Ramos (cell line): Measurements from ENCODE around the gene PEX14.

Experiments used
- in situ Hi-C: fragments of 300-500 bp; cut with MboI; formaldehyde crosslinking; loops from one replicate; pipeline ENCODE4 v1.14.3; 2022; ENCODE audit warnings: low sequenced_read_pairs; ENCODE audit not compliant: unreplicated experiment

The PEX14 gene

GRCh38 chr1:10672343-10673050 is 197.7 kb downstream of the PEX14 start:
- in situ Hi-C loops = no loop called here

GRCh38 chr1:10673109-10673711 is 198.5 kb downstream of the PEX14 start:
- in situ Hi-C loops = no loop called here

GRCh38 chr1:10674222-10674621 is 199.5 kb downstream of the PEX14 start:
- in situ Hi-C loops = no loop called here

- in situ Hi-C loops = loop anchor here (25.0 kb wide), 1 partner anchor 187 kb away; no protein-coding TSS in a partner anchor
These were observed 200.2 kb downstream of the PEX14 start for GRCh38 chr1:10674700-10675609.

- in situ Hi-C loops = loop anchor here (25.0 kb wide), 1 partner anchor 186 kb away; no protein-coding TSS in a partner anchor
These were observed 201.1 kb downstream of the PEX14 start for GRCh38 chr1:10675813-10676212.

- in situ Hi-C loops = loop anchor here (25.0 kb wide), 1 partner anchor 185 kb away; no protein-coding TSS in a partner anchor
These were observed 202.2 kb downstream of the PEX14 start for GRCh38 chr1:10676963-10677362.

- in situ Hi-C loops = loop anchor here (25.0 kb wide), 1 partner anchor 185 kb away; no protein-coding TSS in a partner anchor
These were observed 203.0 kb downstream of the PEX14 start for GRCh38 chr1:10677491-10678391.

- in situ Hi-C loops = loop anchor here (25.0 kb wide), 1 partner anchor 184 kb away; no protein-coding TSS in a partner anchor
These were observed 203.7 kb downstream of the PEX14 start for GRCh38 chr1:10678402-10678801.

GRCh38 chr1:10678852-10679251 is 204.1 kb downstream of the PEX14 start:
- in situ Hi-C loops = loop anchor here (25.0 kb wide), 1 partner anchor 183 kb away; no protein-coding TSS in a partner anchor

GRCh38 chr1:10679496-10680220 is 204.9 kb downstream of the PEX14 start:
- in situ Hi-C loops = loop anchor here (25.0 kb wide), 1 partner anchor 183 kb away; no protein-coding TSS in a partner anchor
